Activated CD8-positive, alpha-beta memory T cell treated with anti-CD3 and anti-CD28 coated beads, Interleukin-2, amount 50 U/mL, for 4 hours (primary cell): ENCODE data around the gene SLC5A11.
"Not testable (repeated sequence)": the region's sequence is repeated elsewhere in the genome, so short reads cannot be mapped to it uniquely, and the experiment has no call there.

Source experiments
- DNase-seq: peaks from one replicate; pipeline ENCODE4 v3.0.0-alpha.2; 2020

The SLC5A11 gene

GRCh38 chr16:24863582-24864437 lies 18.0 kb downstream of the SLC5A11 start:
- no peak for DNase-seq

- DNase-seq, result no peak
Observed at GRCh38 chr16:24869033-24869432, 23.3 kb downstream of the SLC5A11 start.

- DNase-seq, result no peak
Observed at GRCh38 chr16:24871891-24872290, 26.1 kb downstream of the SLC5A11 start.

GRCh38 chr16:24873028-24873427 lies 27.3 kb downstream of the SLC5A11 start:
- DNase-seq, result no peak

GRCh38 chr16:24875466-24875865 lies 29.7 kb downstream of the SLC5A11 start:
- DNase-seq, result no peak

GRCh38 chr16:24876231-24876630 lies 30.5 kb downstream of the SLC5A11 start:
- no peak for DNase-seq

GRCh38 chr16:24879684-24880083 lies 33.9 kb downstream of the SLC5A11 start:
- no peak for DNase-seq

GRCh38 chr16:24883714-24884151 lies 38.0 kb downstream of the SLC5A11 start:
- no peak for DNase-seq

- DNase-seq, result no peak
Observed at GRCh38 chr16:24887472-24887871, 41.7 kb downstream of the SLC5A11 start.

GRCh38 chr16:24890746-24891145 lies 45.0 kb downstream of the SLC5A11 start:
- DNase-seq, result no peak

GRCh38 chr16:24896439-24896838 lies 50.7 kb downstream of the SLC5A11 start:
- no peak for DNase-seq

- DNase-seq, result not testable (repeated sequence)
Observed at GRCh38 chr16:24897522-24897921, 51.8 kb downstream of the SLC5A11 start.

GRCh38 chr16:24900230-24900629 lies 54.5 kb downstream of the SLC5A11 start:
- DNase-seq, result no peak

- DNase-seq, result no peak
Observed at GRCh38 chr16:24906199-24906808, 60.5 kb downstream of the SLC5A11 start.

GRCh38 chr16:24906901-24907300 lies 61.1 kb downstream of the SLC5A11 start:
- no peak for DNase-seq

GRCh38 chr16:24908716-24909115 lies 63.0 kb downstream of the SLC5A11 start:
- no peak for DNase-seq

- DNase-seq, result no peak
Observed at GRCh38 chr16:24909856-24910255, 64.1 kb downstream of the SLC5A11 start.

- no peak for DNase-seq
Observed at GRCh38 chr16:24915019-24915418, 69.3 kb downstream of the SLC5A11 start.

GRCh38 chr16:24915576-24915975 lies 69.8 kb downstream of the SLC5A11 start:
- no peak for DNase-seq

- DNase-seq, result no peak
Observed at GRCh38 chr16:24917236-24917635, 71.5 kb downstream of the SLC5A11 start.

GRCh38 chr16:24917891-24918290 lies 72.1 kb downstream of the SLC5A11 start:
- DNase-seq, result no peak

- DNase-seq, result no peak
Observed at GRCh38 chr16:24918641-24919040, 72.9 kb downstream of the SLC5A11 start.

- no peak for DNase-seq
Observed at GRCh38 chr16:24919536-24919935, 73.8 kb downstream of the SLC5A11 start.

- DNase-seq, result no peak
Observed at GRCh38 chr16:24920568-24920967, 74.8 kb downstream of the SLC5A11 start.
